Keratinocyte (primary cell): Measurements from ENCODE around the gene SLC6A5. TPM values are rescaled to one million over a fixed set of nuclear protein-coding genes. Genes with fewer than 3 reads are reported as not detected.

Experiments used
- DNase-seq: peaks from one replicate; pipeline ENCODE4 v3.0.0-alpha.2; 2011; ENCODE audit warnings: low read depth, missing footprints, low spot score
- FAIRE-seq: peaks from 2 replicates; lab custom pipeline; 2011; peaks lifted over from hg19 to GRCh38; lab: Jason Lieb, UNC
- H2AFZ ChIP-seq: 2 replicates; pipeline ENCODE4 v1.6.0; 2012; ENCODE audit warnings: low read length, control low read depth, inconsistent platforms; ENCODE audit not compliant: control insufficient read depth
- H3K27ac ChIP-seq: 2 replicates; pipeline ENCODE4 v1.5.1; 2011; ENCODE audit warnings: low read length; ENCODE audit not compliant: control insufficient read depth, insufficient read depth
- H3K27me3 ChIP-seq: 3 replicates; pipeline ENCODE4 v1.6.0; 2011; ENCODE audit warnings: low read length; ENCODE audit not compliant: control insufficient read depth, insufficient read depth; ENCODE audit errors: extremely low read depth
- H3K36me3 ChIP-seq, 2 experiments: 2 replicates in 1 of 2; 3 replicates in 1 of 2; pipeline ENCODE4 v1.5.1; 2011; ENCODE audit warnings: low read length in 2 of 2, mild to moderate bottlenecking in 1 of 2; ENCODE audit not compliant: control insufficient read depth in 2 of 2, insufficient read depth in 2 of 2; ENCODE audit errors: extremely low read depth in 1 of 2
- H3K4me1 ChIP-seq: 3 replicates; pipeline ENCODE4 v1.5.1; 2011; ENCODE audit warnings: low read length; ENCODE audit not compliant: control insufficient read depth, insufficient read depth; ENCODE audit errors: extremely low read depth
- H3K4me2 ChIP-seq: 3 replicates; pipeline ENCODE4 v1.6.0; 2011; ENCODE audit warnings: low read depth, low read length; ENCODE audit not compliant: control insufficient read depth, insufficient read depth; ENCODE audit errors: extremely low read depth
- H3K4me3 ChIP-seq, 3 experiments: fragments of 200-600 bp in 1 of 3; sonication (generic) in 1 of 3; 2 replicates in 2 of 3; 3 replicates in 1 of 3; pipeline ENCODE4 v1.5.1; 2011 to 2016; ENCODE audit warnings: low read length in 3 of 3, mild to moderate bottlenecking in 3 of 3, control low read depth in 2 of 3, inconsistent platforms in 1 of 3, low read depth in 1 of 3, mixed read lengths in 1 of 3, mixed run types in 1 of 3, moderate library complexity in 1 of 3; ENCODE audit not compliant: control insufficient read depth in 2 of 3, insufficient read depth in 2 of 3; ENCODE audit errors: extremely low read depth in 1 of 3
- H3K79me2 ChIP-seq: 2 replicates; pipeline ENCODE4 v1.6.0; 2012; ENCODE audit warnings: low read length; ENCODE audit not compliant: control insufficient read depth, insufficient read depth
- H3K9ac ChIP-seq: 3 replicates; pipeline ENCODE4 v1.6.0; 2011; ENCODE audit warnings: low read length; ENCODE audit not compliant: control insufficient read depth, insufficient read depth; ENCODE audit errors: extremely low read depth
- H3K9me1 ChIP-seq: 3 replicates; pipeline ENCODE4 v1.6.0; 2011; ENCODE audit warnings: low read length; ENCODE audit not compliant: control insufficient read depth, insufficient read depth; ENCODE audit errors: extremely low read depth
- H3K9me3 ChIP-seq: 2 replicates; pipeline ENCODE4 v1.5.1; 2012; ENCODE audit warnings: low read depth, low read length; ENCODE audit not compliant: control insufficient read depth
- H4K20me1 ChIP-seq: 3 replicates; pipeline ENCODE4 v1.6.0; 2011; ENCODE audit warnings: low read length; ENCODE audit not compliant: control insufficient read depth, insufficient read depth; ENCODE audit errors: extremely low read depth
- CTCF ChIP-seq, 3 experiments: IDR thresholded peaks in 1 of 3; conservative IDR thresholded peaks in 1 of 3; optimal IDR thresholded peaks in 1 of 3; 2 replicates in 2 of 3; 3 replicates in 1 of 3; pipeline versions ENCODE3 to v1.5.1; 2011; ENCODE audit warnings: low read length in 3 of 3, mild to moderate bottlenecking in 3 of 3, moderate library complexity in 2 of 3, control low read depth in 1 of 3, inconsistent platforms in 1 of 3; ENCODE audit not compliant: insufficient read depth in 2 of 3; ENCODE audit errors: extremely low read depth in 1 of 3
- EZH2 ChIP-seq: IDR thresholded peaks from one replicate; pipeline ENCODE4 v1.6.1; 2012; ENCODE audit warnings: inconsistent platforms, mild to moderate bottlenecking, low read length, moderate library complexity
- dilution Hi-C: fragments of 300-500 bp; cut with MboI; formaldehyde crosslinking; loops from one replicate; pipeline ENCODE4 v1.7.0; 2020; ENCODE audit warnings: low sequenced_read_pairs; ENCODE audit not compliant: extremely low pct_ligation_motif_present
- polyA plus RNA-seq, 5 experiments: library from polyadenylated mRNA; depleted of rRNA in 3 of 5; stranded (reverse) in 3 of 5; stranded (forward) in 1 of 5; unstranded in 1 of 5; fragments of >200 nt; gene quantifications; 1 replicate in 1 of 5; 2 replicates in 3 of 5; 3 replicates in 1 of 5; pipeline versions ENCODE4 v1.2.1 to v1.2.3, GENCODE V29; 2011 to 2012; ENCODE audit warnings: missing spikeins in 2 of 5, low read depth in 1 of 5, low replicate concordance in 1 of 5

Gene SLC6A5
- polyA plus RNA-seq, 1 donor (not counting 4 experiments of a cell fraction or from before 2014, with no cell fraction given): not detected

- Histone ChIP-seq H3K4me1 (no peaks in the 10 kb centered on the region), H3K9me3 (no peaks in the 10 kb centered on the region), H3K36me3 (no peaks in the 10 kb centered on the region), H3K79me2 (no peaks in the 10 kb centered on the region), H3K27me3 (no peaks in the 10 kb centered on the region), H3K4me2 (no peak overlapping the region), H3K9me1 (no peaks in the 10 kb centered on the region), H3K4me3 (no peak overlapping the region), H3K9ac (no peak overlapping the region), H4K20me1 (no peaks in the 10 kb centered on the region), H3K27ac (no peak overlapping the region), H2AFZ (no peak overlapping the region)
- DNase-seq (no peak), FAIRE-seq (no peak)
- no peak for TF ChIP-seq CTCF (optimal IDR thresholded peaks at IDR 0.05 in 1 of 3, IDR thresholded peaks at IDR 0.05 in 1 of 3, conservative IDR thresholded peaks at IDR 0.05 in 1 of 3; ENCODE audit: extremely low read depth in 1 of 3, insufficient read depth in 2 of 3, low read length in 3 of 3)
- TF ChIP-seq EZH2: no peak
- dilution Hi-C loops: no loop called here
These were observed 32.2 kb downstream of the SLC6A5 start for GRCh38 chr11:20631519-20632168.

DNA sequence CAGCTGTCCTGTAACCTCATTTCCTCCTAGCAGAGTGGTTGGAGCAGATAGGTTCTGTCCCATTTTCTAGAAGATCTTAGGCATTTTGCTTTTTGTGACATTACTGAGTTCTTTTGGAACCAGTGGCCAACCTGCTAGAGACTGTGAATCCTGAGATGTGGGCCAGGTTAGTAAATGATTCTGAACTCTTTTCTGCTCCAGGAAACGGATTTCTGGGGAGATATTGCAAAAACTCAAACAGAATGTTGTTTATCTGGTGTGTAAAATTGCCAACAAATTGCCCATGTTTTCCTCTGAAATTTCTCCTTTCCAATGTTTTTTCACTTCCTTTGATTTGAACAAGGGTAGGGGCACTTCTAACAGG, 32.7 kb downstream of the SLC6A5 start:
- dilution Hi-C loops: no loop called here

More for the DNA sequence above, 32.7 kb downstream of the SLC6A5 start:
- H2AFZ ChIP-seq: no peak overlapping the region
- no peaks in the 10 kb centered on the region for H3K9me3 ChIP-seq
- H4K20me1 ChIP-seq: no peaks in the 10 kb centered on the region
- TF ChIP-seq EZH2 (no peak), CTCF (optimal IDR thresholded peaks at IDR 0.05 in 1 of 3, IDR thresholded peaks at IDR 0.05 in 1 of 3, conservative IDR thresholded peaks at IDR 0.05 in 1 of 3; ENCODE audit: extremely low read depth in 1 of 3, insufficient read depth in 2 of 3, low read length in 3 of 3) (no peak)
- no peak overlapping the region for H3K4me3 ChIP-seq
- DNase-seq (no peak), FAIRE-seq (no peak)
- no peaks in the 10 kb centered on the region for H3K9me1 ChIP-seq
- H3K36me3 ChIP-seq: no peaks in the 10 kb centered on the region
- H3K79me2 ChIP-seq: no peaks in the 10 kb centered on the region
- no peak overlapping the region for H3K4me2 ChIP-seq
- no peaks in the 10 kb centered on the region for H3K27me3 ChIP-seq
- H3K9ac ChIP-seq: no peak overlapping the region
- H3K4me1 ChIP-seq: no peaks in the 10 kb centered on the region
- H3K27ac ChIP-seq: no peak overlapping the region
